ENCODE results near the gene ARF3.

Gene ARF3

GRCh38 chr12:48961801-48962200 lies 4.5 kb upstream of the ARF3 start:
- DNase-seq (ENCODE audit: low read depth, low spot score) = no peak
- no peak for TF ChIP-seq POLR2AphosphoS5 (IDR thresholded peaks at IDR 0.05; ENCODE audit: borderline replicate concordance, low read depth, low read length)
- no peak for TF ChIP-seq EZH2 (IDR thresholded peaks at IDR 0.05)
- no peak for TF ChIP-seq FOXP2 (optimal IDR thresholded peaks at IDR 0.05; ENCODE audit: control extremely low read depth, extremely low read length, insufficient read depth)
- Histone ChIP-seq H3K9ac (ENCODE audit: insufficient read length) (no peak overlapping the region), H3K36me3 (ENCODE audit: insufficient read depth, low read length) (no peaks in the 10 kb centered on the region), H3K27ac (no peak overlapping the region), H3K4me3 (no peak overlapping the region), H3K9me3 (ENCODE audit: low read depth, low read length) (no peaks in the 10 kb centered on the region)

DNA sequence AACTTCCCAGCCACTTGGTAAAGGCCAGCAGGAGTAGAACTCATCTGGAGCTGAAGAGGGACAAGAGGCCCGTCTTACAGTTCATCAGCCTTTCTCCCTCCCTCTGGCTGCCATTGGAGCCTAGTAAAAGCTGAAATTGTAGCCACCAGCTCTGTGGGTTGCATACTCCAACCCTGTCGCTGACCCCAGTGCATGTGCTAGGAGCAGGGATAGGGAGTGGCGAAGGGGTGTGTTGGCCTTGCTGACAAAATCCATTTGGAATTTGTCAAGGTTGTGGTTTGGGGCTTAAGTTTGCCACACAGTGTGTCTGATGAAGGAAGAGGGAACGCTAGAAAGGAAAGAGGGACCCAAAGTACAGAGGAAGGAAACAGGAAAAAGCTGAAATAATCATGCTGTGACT lies 4.0 kb upstream of the ARF3 start:
- Histone ChIP-seq H3K9ac (ENCODE audit: insufficient read length) (no peak overlapping the region), H3K36me3 (ENCODE audit: insufficient read depth, low read length) (no peaks in the 10 kb centered on the region), H3K27ac (no peak overlapping the region), H3K9me3 (ENCODE audit: low read depth, low read length) (no peaks in the 10 kb centered on the region), H3K4me3 (no peak overlapping the region)
- TF ChIP-seq FOXP2 (optimal IDR thresholded peaks at IDR 0.05; ENCODE audit: control extremely low read depth, extremely low read length, insufficient read depth) (no peak), EZH2 (IDR thresholded peaks at IDR 0.05) (no peak), POLR2AphosphoS5 (IDR thresholded peaks at IDR 0.05; ENCODE audit: borderline replicate concordance, low read depth, low read length) (no peak)
- DNase-seq (ENCODE audit: low read depth, low spot score) = no peak

DNA sequence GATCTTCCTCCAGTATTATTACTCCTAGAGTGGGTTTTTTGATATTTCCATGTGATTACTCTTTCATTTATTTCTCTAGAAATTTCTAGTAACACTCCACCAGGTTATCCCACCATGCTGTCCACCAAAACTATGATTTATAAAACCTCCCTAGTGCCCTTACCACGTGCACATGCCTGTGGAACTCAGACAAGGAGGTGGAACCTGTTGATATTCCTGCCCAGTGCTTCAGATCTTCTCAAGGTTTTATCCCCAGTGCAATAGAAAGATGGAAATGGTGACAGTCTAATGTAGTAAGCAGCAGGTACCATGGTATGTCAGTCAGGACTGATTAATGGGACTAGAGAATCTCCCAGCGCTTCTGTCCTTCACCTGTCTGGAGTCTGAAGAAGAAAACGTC lies 3.5 kb upstream of the ARF3 start:
- no peak overlapping the region for H3K4me3 ChIP-seq
- H3K9me3 ChIP-seq (ENCODE audit: low read depth, low read length) = no peaks in the 10 kb centered on the region
- H3K9ac ChIP-seq (ENCODE audit: insufficient read length) = no peak overlapping the region
- DNase-seq (ENCODE audit: low read depth, low spot score) = no peak
- H3K27ac ChIP-seq = no peak overlapping the region
- TF ChIP-seq POLR2AphosphoS5 (IDR thresholded peaks at IDR 0.05; ENCODE audit: borderline replicate concordance, low read depth, low read length) = no peak
- TF ChIP-seq FOXP2 (optimal IDR thresholded peaks at IDR 0.05; ENCODE audit: control extremely low read depth, extremely low read length, insufficient read depth) = no peak
- TF ChIP-seq EZH2 (IDR thresholded peaks at IDR 0.05) = no peak
- H3K36me3 ChIP-seq (ENCODE audit: insufficient read depth, low read length) = peaks cover under 1% of the 10 kb centered on the region; the same call in 1 of the 2 replicates

DNA sequence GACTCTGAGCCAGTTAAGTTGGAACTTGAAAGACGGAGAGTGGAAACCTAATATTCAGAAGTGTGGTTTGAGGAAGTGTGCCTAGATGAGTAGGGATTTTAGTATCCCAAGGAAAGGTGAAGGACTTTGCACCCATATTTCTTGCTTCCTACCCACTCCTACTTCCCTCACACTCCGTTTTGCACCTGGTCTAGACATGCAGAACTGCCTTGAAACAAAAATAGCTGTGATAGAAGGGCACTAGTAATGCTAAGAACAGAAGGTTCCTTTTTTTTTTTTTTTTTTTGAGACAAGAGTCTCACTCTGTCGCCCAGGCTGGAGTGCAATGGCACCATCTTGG lies 732 bp upstream of the ARF3 start:
- no peak overlapping the region for H3K27ac ChIP-seq
- H3K9me3 ChIP-seq (ENCODE audit: low read depth, low read length) = no peaks in the 10 kb centered on the region
- no peak for DNase-seq (ENCODE audit: low read depth, low spot score)
- peak overlapping the region; percentile 21 for H3K9ac ChIP-seq (ENCODE audit: insufficient read length)
- H3K4me3 ChIP-seq = peak overlapping the region; percentile 95
- H3K36me3 ChIP-seq (ENCODE audit: insufficient read depth, low read length) = peaks cover 23% of the 10 kb centered on the region
- TF ChIP-seq POLR2AphosphoS5 (IDR thresholded peaks at IDR 0.05; ENCODE audit: borderline replicate concordance, low read depth, low read length) = no peak

DNA sequence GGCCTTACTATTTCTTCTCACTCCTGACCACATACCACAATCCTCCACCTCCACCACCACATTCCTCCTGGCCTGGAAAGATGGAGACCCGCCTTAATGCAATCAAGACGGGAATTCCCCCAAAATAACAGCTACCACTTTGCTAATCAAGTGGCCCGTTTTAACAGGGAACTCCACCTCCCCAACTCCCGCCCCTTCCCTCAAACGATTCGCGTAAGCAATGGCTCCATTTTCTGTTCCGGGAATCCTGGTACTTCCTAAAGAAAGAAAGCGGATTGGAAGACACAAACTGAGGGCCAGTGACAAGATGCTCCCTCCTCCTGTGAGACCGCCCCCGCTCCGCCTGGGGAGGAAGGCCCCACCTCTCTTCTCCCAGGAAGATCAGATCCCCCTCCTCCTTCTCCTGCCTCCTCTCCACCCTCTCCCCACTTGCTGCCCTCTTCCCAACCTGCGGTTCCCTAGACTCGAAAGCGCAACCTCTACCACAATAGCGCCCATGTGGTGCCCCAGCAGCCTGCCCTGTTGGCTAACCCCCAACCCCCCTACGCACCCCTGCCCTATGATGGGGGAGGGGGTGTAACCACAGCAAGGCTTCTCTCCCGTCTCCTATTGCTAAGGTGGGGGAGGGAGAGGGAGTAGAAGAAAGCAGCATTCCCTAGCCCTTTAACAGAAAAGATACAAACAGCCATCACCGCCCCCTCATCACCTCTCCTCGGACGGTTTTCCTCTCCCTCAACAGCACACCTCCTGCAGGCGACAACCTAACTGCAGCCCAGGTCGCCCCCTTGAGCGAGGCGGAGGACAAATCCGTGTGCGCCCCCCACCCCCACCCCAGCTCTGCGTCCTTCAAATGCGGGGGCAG lies 777 bp downstream of the ARF3 start:
- peak overlapping the region; percentile 95 for H3K4me3 ChIP-seq
- TF ChIP-seq POLR2AphosphoS5 (IDR thresholded peaks at IDR 0.05; ENCODE audit: borderline replicate concordance, low read depth, low read length) (peak; percentile 33; the same call in 1 of the 2 replicates), EZH2 (IDR thresholded peaks at IDR 0.05) (no peak), FOXP2 (optimal IDR thresholded peaks at IDR 0.05; ENCODE audit: control extremely low read depth, extremely low read length, insufficient read depth) (no peak)
- no peaks in the 10 kb centered on the region for H3K9me3 ChIP-seq (ENCODE audit: low read depth, low read length)
- peaks cover 35% of the 10 kb centered on the region for H3K36me3 ChIP-seq (ENCODE audit: insufficient read depth, low read length)
- H3K27ac ChIP-seq = peak overlapping the region; percentile 64
- peak overlapping the region; percentile 88 for H3K9ac ChIP-seq (ENCODE audit: insufficient read length)
- peak; percentile 93 for DNase-seq (ENCODE audit: low read depth, low spot score)

- Histone ChIP-seq H3K36me3 (ENCODE audit: insufficient read depth, low read length) (peaks cover 39% of the 10 kb centered on the region), H3K9me3 (ENCODE audit: low read depth, low read length) (no peaks in the 10 kb centered on the region), H3K9ac (ENCODE audit: insufficient read length) (no peak overlapping the region), H3K4me3 (no peak overlapping the region), H3K27ac (no peak overlapping the region)
- no peak for DNase-seq (ENCODE audit: low read depth, low spot score)
- TF ChIP-seq POLR2AphosphoS5 (IDR thresholded peaks at IDR 0.05; ENCODE audit: borderline replicate concordance, low read depth, low read length) (no peak), FOXP2 (optimal IDR thresholded peaks at IDR 0.05; ENCODE audit: control extremely low read depth, extremely low read length, insufficient read depth) (no peak), EZH2 (IDR thresholded peaks at IDR 0.05) (no peak)
Measured at GRCh38 chr12:48954841-48955501, 2.3 kb downstream of the ARF3 start.

DNA sequence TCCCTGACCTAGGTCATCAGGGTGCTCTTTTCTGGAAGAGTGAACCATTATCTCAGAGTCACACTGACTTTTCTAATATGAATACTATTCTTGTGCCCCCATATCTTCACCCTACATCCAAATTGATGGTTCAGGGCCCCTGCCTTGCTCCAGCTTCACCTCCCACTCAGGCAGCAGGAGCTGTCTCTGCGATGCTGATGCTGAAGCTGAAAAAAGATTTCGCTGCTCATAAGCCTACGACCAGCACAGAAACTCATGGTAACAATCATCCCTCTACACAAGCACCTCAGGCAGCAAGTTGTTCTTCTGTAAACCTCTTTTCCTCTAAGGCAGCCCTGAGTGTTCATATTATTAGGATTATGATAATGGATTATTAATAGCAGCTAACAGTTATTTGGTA lies 3.2 kb downstream of the ARF3 start:
- H3K36me3 ChIP-seq (ENCODE audit: insufficient read depth, low read length) = peaks cover 39% of the 10 kb centered on the region
- H3K27ac ChIP-seq = no peak overlapping the region
- H3K9me3 ChIP-seq (ENCODE audit: low read depth, low read length) = no peaks in the 10 kb centered on the region
- TF ChIP-seq POLR2AphosphoS5 (IDR thresholded peaks at IDR 0.05; ENCODE audit: borderline replicate concordance, low read depth, low read length) = no peak
- no peak overlapping the region for H3K9ac ChIP-seq (ENCODE audit: insufficient read length)
- DNase-seq (ENCODE audit: low read depth, low spot score) = no peak
- no peak overlapping the region for H3K4me3 ChIP-seq

- H3K9ac ChIP-seq (ENCODE audit: insufficient read length) = no peak overlapping the region
- H3K36me3 ChIP-seq (ENCODE audit: insufficient read depth, low read length) = peaks cover 39% of the 10 kb centered on the region
- no peak for TF ChIP-seq FOXP2 (optimal IDR thresholded peaks at IDR 0.05; ENCODE audit: control extremely low read depth, extremely low read length, insufficient read depth)
- TF ChIP-seq POLR2AphosphoS5 (IDR thresholded peaks at IDR 0.05; ENCODE audit: borderline replicate concordance, low read depth, low read length) = no peak
- TF ChIP-seq EZH2 (IDR thresholded peaks at IDR 0.05) = no peak
- no peak for DNase-seq (ENCODE audit: low read depth, low spot score)
- H3K4me3 ChIP-seq = no peak overlapping the region
- no peaks in the 10 kb centered on the region for H3K9me3 ChIP-seq (ENCODE audit: low read depth, low read length)
- no peak overlapping the region for H3K27ac ChIP-seq
Measured at GRCh38 chr12:48952691-48953090, 4.6 kb downstream of the ARF3 start.

All from SK-N-MC (cell line).